Measurements from ENCODE around the gene ENPP7. TPM values are rescaled to one million over a fixed set of nuclear protein-coding genes. Genes with fewer than 3 reads are reported as not detected.

ENPP7 gene
- total RNA-seq, 4 donors from 2014 or later: not detected

GRCh38 chr17:79700592-79700991 lies 30.2 kb upstream of the ENPP7 start:
- no peak overlapping the region for H3K4me3 ChIP-seq
- H3K4me1 ChIP-seq: peaks cover 0 to 12% (median 3%) of the 10 kb centered on the region in 4 donors
- H3K27me3 ChIP-seq: peaks cover 0 to 67% of the 10 kb centered on the region in 2 donors
- TF ChIP-seq CTCF (IDR thresholded peaks at IDR 0.05): no peak
- no peak for TF ChIP-seq POLR2A (IDR thresholded peaks at IDR 0.05)
- no peak for TF ChIP-seq EP300 (IDR thresholded peaks at IDR 0.05)
- no peaks in the 10 kb centered on the region for H3K9me3 ChIP-seq
- 57 to 64% methylated on average over 5 of the region's 5 CpGs for WGBS, 2 donors
- no peak for DNase-seq (ENCODE audit: low spot score in 2 of 2)
- no peak overlapping the region for H3K27ac ChIP-seq
- no peaks in the 10 kb centered on the region for H3K36me3 ChIP-seq

GRCh38 chr17:79702034-79702433 lies 28.7 kb upstream of the ENPP7 start:
- H3K27ac ChIP-seq: no peak overlapping the region
- H3K27me3 ChIP-seq: peaks cover 0 to 68% of the 10 kb centered on the region in 2 donors
- DNase-seq (ENCODE audit: low spot score in 2 of 2): no peak
- no peaks in the 10 kb centered on the region for H3K9me3 ChIP-seq
- WGBS, 2 donors: 10 to 38% methylated on average over 4 to 13 of the region's 13 CpGs
- no peaks in the 10 kb centered on the region for H3K36me3 ChIP-seq
- peaks cover 0 to 7% (median 0%) of the 10 kb centered on the region in 4 donors for H3K4me1 ChIP-seq
- TF ChIP-seq EP300 (IDR thresholded peaks at IDR 0.05) (no peak), POLR2A (IDR thresholded peaks at IDR 0.05) (no peak), CTCF (IDR thresholded peaks at IDR 0.05) (no peak)
- no peak overlapping the region for H3K4me3 ChIP-seq

- peaks cover 0 to 64% of the 10 kb centered on the region in 2 donors for H3K27me3 ChIP-seq
- no peak overlapping the region for H3K27ac ChIP-seq
- no peak for DNase-seq (ENCODE audit: low spot score in 2 of 2)
- H3K36me3 ChIP-seq: no peaks in the 10 kb centered on the region
- H3K4me1 ChIP-seq: peaks cover 0 to 10% (median 0%) of the 10 kb centered on the region in 4 donors
- H3K4me3 ChIP-seq: no peak overlapping the region
- 31 to 34% methylated on average over 8 to 10 of the region's 12 CpGs for WGBS, 2 donors
- no peaks in the 10 kb centered on the region for H3K9me3 ChIP-seq
- TF ChIP-seq CTCF (IDR thresholded peaks at IDR 0.05) (no peak), EP300 (IDR thresholded peaks at IDR 0.05) (no peak), POLR2A (IDR thresholded peaks at IDR 0.05) (no peak)
Observed at GRCh38 chr17:79702550-79703236, 28.1 kb upstream of the ENPP7 start.

- Histone ChIP-seq H3K36me3 (no peaks in the 10 kb centered on the region), H3K4me1 (peaks cover 0 to 19% (median 0%) of the 10 kb centered on the region in 4 donors), H3K9me3 (no peaks in the 10 kb centered on the region), H3K27ac (no peak overlapping the region), H3K27me3 (peaks cover 0 to 63% of the 10 kb centered on the region in 2 donors), H3K4me3 (no peak overlapping the region)
- TF ChIP-seq EP300 (IDR thresholded peaks at IDR 0.05) (no peak), CTCF (IDR thresholded peaks at IDR 0.05) (no peak), POLR2A (IDR thresholded peaks at IDR 0.05) (no peak)
- 82 to 84% methylated on average over 9 of the region's 9 CpGs for WGBS, 2 donors
- no peak for DNase-seq (ENCODE audit: low spot score in 2 of 2)
Observed at GRCh38 chr17:79704691-79705090, 26.1 kb upstream of the ENPP7 start.

GRCh38 chr17:79705674-79706073 lies 25.1 kb upstream of the ENPP7 start:
- H3K27ac ChIP-seq: no peak overlapping the region
- 82 to 84% methylated on average over 20 of the region's 20 CpGs for WGBS, 2 donors
- H3K4me3 ChIP-seq: no peak overlapping the region
- H3K4me1 ChIP-seq: peaks cover 0 to 19% (median 0%) of the 10 kb centered on the region in 4 donors
- no peaks in the 10 kb centered on the region for H3K9me3 ChIP-seq
- H3K27me3 ChIP-seq: peaks cover 0 to 55% of the 10 kb centered on the region in 2 donors
- no peak for DNase-seq (ENCODE audit: low spot score in 2 of 2)
- TF ChIP-seq EP300 (IDR thresholded peaks at IDR 0.05) (no peak), CTCF (IDR thresholded peaks at IDR 0.05) (no peak), POLR2A (IDR thresholded peaks at IDR 0.05) (no peak)
- H3K36me3 ChIP-seq: no peaks in the 10 kb centered on the region
